Esophagus muscularis mucosa (tissue), 3 donors: ENCODE data around the gene PPP6R1.

Experiments
- EP300 ChIP-seq: sonication (generic); formaldehyde crosslinking; IDR thresholded peaks from one replicate; pipeline ENCODE4 v1.6.1; 2017; ENCODE audit warnings: antibody characterized with exemption
- TF ChIP-seq, protein P1 (sequence below), 3 experiments: fragments of 200-600 bp in 2 of 3; fragments of 450-650 bp in 1 of 3; sonication (generic) in 2 of 3; IDR thresholded peaks; one replicate each; pipeline ENCODE4 v1.5.1; 2017 to 2019; ENCODE audit warnings: antibody characterized with exemption in 3 of 3, mild to moderate bottlenecking in 2 of 3, moderate library complexity in 1 of 3

DNA sequence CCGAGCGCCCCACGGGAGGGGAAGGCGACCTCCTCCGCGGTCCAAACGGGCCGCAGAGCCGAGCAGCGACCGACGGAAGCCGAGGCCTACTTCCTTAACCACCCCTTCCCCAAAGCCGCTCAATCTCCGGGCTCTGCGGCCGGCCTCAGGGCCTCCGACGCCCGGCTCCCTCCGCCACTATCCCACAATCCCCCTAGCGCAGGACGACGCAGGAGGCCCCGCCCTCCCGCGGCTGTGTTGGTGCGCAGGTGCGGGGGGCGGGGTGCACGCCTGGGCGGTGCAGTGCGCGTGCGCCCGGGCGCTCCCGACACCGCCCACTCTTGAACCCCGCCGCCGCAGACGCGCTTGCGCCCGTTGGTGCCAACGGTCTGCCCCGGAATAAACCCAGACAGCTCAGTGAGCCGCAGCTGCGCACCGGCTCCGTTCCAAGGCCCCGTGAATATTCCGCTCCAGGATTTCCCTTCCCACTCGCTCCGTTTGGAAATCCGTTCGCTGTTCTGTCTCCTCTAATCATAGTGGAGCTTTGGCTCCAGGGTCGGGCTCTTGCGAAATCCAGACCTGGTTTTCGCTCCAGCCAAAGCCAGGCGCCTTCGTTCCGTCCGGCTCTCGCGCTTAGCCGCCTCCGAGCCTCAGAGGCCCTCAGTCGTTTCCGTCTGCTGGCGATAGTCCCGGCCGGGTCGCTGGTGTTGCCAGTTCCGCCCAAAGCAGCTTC is at the start of gene PPP6R1:
- no peak for TF ChIP-seq EP300
- TF ChIP-seq, protein P1, sequence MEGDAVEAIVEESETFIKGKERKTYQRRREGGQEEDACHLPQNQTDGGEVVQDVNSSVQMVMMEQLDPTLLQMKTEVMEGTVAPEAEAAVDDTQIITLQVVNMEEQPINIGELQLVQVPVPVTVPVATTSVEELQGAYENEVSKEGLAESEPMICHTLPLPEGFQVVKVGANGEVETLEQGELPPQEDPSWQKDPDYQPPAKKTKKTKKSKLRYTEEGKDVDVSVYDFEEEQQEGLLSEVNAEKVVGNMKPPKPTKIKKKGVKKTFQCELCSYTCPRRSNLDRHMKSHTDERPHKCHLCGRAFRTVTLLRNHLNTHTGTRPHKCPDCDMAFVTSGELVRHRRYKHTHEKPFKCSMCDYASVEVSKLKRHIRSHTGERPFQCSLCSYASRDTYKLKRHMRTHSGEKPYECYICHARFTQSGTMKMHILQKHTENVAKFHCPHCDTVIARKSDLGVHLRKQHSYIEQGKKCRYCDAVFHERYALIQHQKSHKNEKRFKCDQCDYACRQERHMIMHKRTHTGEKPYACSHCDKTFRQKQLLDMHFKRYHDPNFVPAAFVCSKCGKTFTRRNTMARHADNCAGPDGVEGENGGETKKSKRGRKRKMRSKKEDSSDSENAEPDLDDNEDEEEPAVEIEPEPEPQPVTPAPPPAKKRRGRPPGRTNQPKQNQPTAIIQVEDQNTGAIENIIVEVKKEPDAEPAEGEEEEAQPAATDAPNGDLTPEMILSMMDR (IDR thresholded peaks at IDR 0.05) = peak in 1 of 3 experiments; percentile 35
